HAP-1 (cell line): ENCODE results near the gene FARSA.
"Not testable (repeated sequence)": the region's sequence is repeated elsewhere in the genome, so short reads cannot be mapped to it uniquely, and the experiment has no call there.

Source experiments
- DNase-seq, 2 experiments: peaks; one replicate each; pipeline ENCODE4 v3.0.0-alpha.2; 2016 to 2020; ENCODE audit warnings: low spot score in 2 of 2
- H3K27me3 ChIP-seq: fragments of 250-450 bp; sonication (Bioruptor Pico); 2 replicates; pipeline ENCODE4 v1.5.1; 2020; ENCODE audit warnings: low read depth, mild to moderate bottlenecking, moderate library complexity
- H3K36me3 ChIP-seq: fragments of 250-450 bp; sonication (Bioruptor Pico); replicated peaks from 2 replicates; pipeline ENCODE4 v1.5.1; 2020; ENCODE audit warnings: mild to moderate bottlenecking
- H3K4me1 ChIP-seq: fragments of 250-450 bp; sonication (Bioruptor Pico); 2 replicates; pipeline ENCODE4 v1.5.1; 2020; ENCODE audit warnings: mild to moderate bottlenecking
- H3K4me3 ChIP-seq: fragments of 250-450 bp; sonication (Bioruptor Pico); 2 replicates; pipeline ENCODE4 v1.5.1; 2020; ENCODE audit warnings: mild to moderate bottlenecking, moderate library complexity
- H3K9me3 ChIP-seq: fragments of 250-450 bp; sonication (Bioruptor Pico); 2 replicates; pipeline ENCODE4 v1.5.1; 2020; ENCODE audit warnings: mild to moderate bottlenecking, moderate library complexity
- in situ Hi-C: fragments of 300-500 bp; cut with MboI; formaldehyde crosslinking; loops from 3 replicates; pipeline ENCODE4 v1.14.3; 2020; ENCODE audit warnings: low sequenced_read_pairs, inconsistent platforms, mixed read lengths

Gene FARSA

GRCh38 chr19:12965017-12965811, 31.7 kb upstream of the FARSA start:
- Histone ChIP-seq H3K9me3 (no peaks in the 10 kb centered on the region), H3K4me3 (peak overlapping the region; percentile 29), H3K4me1 (peaks cover 3% of the 10 kb centered on the region), H3K36me3 (no peaks in the 10 kb centered on the region), H3K27me3 (no peaks in the 10 kb centered on the region)
- peak; percentile 69 to 90 for DNase-seq
- in situ Hi-C loops = no loop called here

- in situ Hi-C loops = no loop called here
- H3K27me3 ChIP-seq = no peaks in the 10 kb centered on the region
- no peak overlapping the region for H3K4me3 ChIP-seq
- no peak for DNase-seq
- peaks cover 10% of the 10 kb centered on the region for H3K36me3 ChIP-seq
- 0 out of 2 replicates have a peak, but pooled peaks cover 4% of the 10 kb centered on the region for H3K4me1 ChIP-seq
- H3K9me3 ChIP-seq = no peaks in the 10 kb centered on the region
Observed at GRCh38 chr19:12959481-12959880, 26.0 kb upstream of the FARSA start.

GRCh38 chr19:12957389-12957952, 24.0 kb upstream of the FARSA start:
- H3K36me3 ChIP-seq = peaks cover 30% of the 10 kb centered on the region
- H3K4me3 ChIP-seq = peak overlapping the region; percentile 84
- H3K27me3 ChIP-seq, in situ Hi-C loops, H3K9me3 ChIP-seq, DNase-seq, H3K4me1 ChIP-seq: not testable (repeated sequence)

- in situ Hi-C loops = no loop called here
- DNase-seq = peak; percentile 81 to 90
- no peaks in the 10 kb centered on the region for H3K9me3 ChIP-seq
Observed at GRCh38 chr19:12956446-12957388, 23.2 kb upstream of the FARSA start, which contains the start of gene GADD45GIP1. TSS of gene GADD45GIP1 (minus strand) at chr19:12957223. CDS start at chr19:12957212, 11 bp downstream.

GRCh38 chr19:12955996-12956395, 22.5 kb upstream of the FARSA start:
- in situ Hi-C loops = no loop called here

More at GRCh38 chr19:12956446-12957388, 23.2 kb upstream of the FARSA start, which contains the start of gene GADD45GIP1:
- H3K36me3 ChIP-seq = peaks cover 37% of the 10 kb centered on the region
- 0 out of 2 replicates have a peak, but pooled peaks cover 4% of the 10 kb centered on the region for H3K4me1 ChIP-seq
- H3K27me3 ChIP-seq = no peaks in the 10 kb centered on the region
- peak within 1 kb of the TSS; percentile 84 for H3K4me3 ChIP-seq

GRCh38 chr19:12955575-12955974, 22.1 kb upstream of the FARSA start:
- DNase-seq, H3K27me3 ChIP-seq, in situ Hi-C loops, H3K4me1 ChIP-seq, H3K9me3 ChIP-seq: not testable (repeated sequence)
- H3K36me3 ChIP-seq = peaks cover 49% of the 10 kb centered on the region
- H3K4me3 ChIP-seq = peak overlapping the region; percentile 84

More at GRCh38 chr19:12955996-12956395, 22.5 kb upstream of the FARSA start:
- Histone ChIP-seq H3K27me3 (no peaks in the 10 kb centered on the region), H3K4me3 (peak overlapping the region; percentile 84), H3K36me3 (peaks cover 45% of the 10 kb centered on the region), H3K9me3 (no peaks in the 10 kb centered on the region), H3K4me1 (0 out of 2 replicates have a peak, but pooled peaks cover 4% of the 10 kb centered on the region)
- DNase-seq = no peak

GRCh38 chr19:12954612-12954962, 21.1 kb upstream of the FARSA start:
- H3K4me3 ChIP-seq = no peak overlapping the region

GRCh38 chr19:12953799-12954611, 20.5 kb upstream of the FARSA start:
- peaks cover 65% of the 10 kb centered on the region for H3K36me3 ChIP-seq
- in situ Hi-C loops = no loop called here
- no peaks in the 10 kb centered on the region for H3K27me3 ChIP-seq
- H3K4me3 ChIP-seq = no peak overlapping the region
- no peaks in the 10 kb centered on the region for H3K9me3 ChIP-seq
- H3K4me1 ChIP-seq = 0 out of 2 replicates have a peak, but pooled peaks cover 4% of the 10 kb centered on the region
- DNase-seq = no peak

More at GRCh38 chr19:12954612-12954962, 21.1 kb upstream of the FARSA start:
- no peaks in the 10 kb centered on the region for H3K27me3 ChIP-seq
- H3K9me3 ChIP-seq = no peaks in the 10 kb centered on the region
- no peak for DNase-seq
- in situ Hi-C loops = no loop called here
- peaks cover 59% of the 10 kb centered on the region for H3K36me3 ChIP-seq
- H3K4me1 ChIP-seq = 0 out of 2 replicates have a peak, but pooled peaks cover 4% of the 10 kb centered on the region

GRCh38 chr19:12953138-12953798, 19.8 kb upstream of the FARSA start:
- no peaks in the 10 kb centered on the region for H3K9me3 ChIP-seq
- peaks cover 72% of the 10 kb centered on the region for H3K36me3 ChIP-seq
- no peaks in the 10 kb centered on the region for H3K27me3 ChIP-seq
- DNase-seq = no peak
- H3K4me3 ChIP-seq = no peak overlapping the region
- H3K4me1 ChIP-seq = 0 out of 2 replicates have a peak, but pooled peaks cover 4% of the 10 kb centered on the region
- in situ Hi-C loops = no loop called here

GRCh38 chr19:12952488-12953137, 19.1 kb upstream of the FARSA start:
- no peaks in the 10 kb centered on the region for H3K9me3 ChIP-seq
- in situ Hi-C loops = no loop called here
- no peak overlapping the region for H3K4me3 ChIP-seq
- 0 out of 2 replicates have a peak, but pooled peaks cover 4% of the 10 kb centered on the region for H3K4me1 ChIP-seq
- H3K27me3 ChIP-seq = no peaks in the 10 kb centered on the region
- no peak for DNase-seq
- peaks cover 78% of the 10 kb centered on the region for H3K36me3 ChIP-seq

GRCh38 chr19:12952050-12952449, 18.5 kb upstream of the FARSA start:
- in situ Hi-C loops, H3K27me3 ChIP-seq, H3K4me3 ChIP-seq, DNase-seq, H3K4me1 ChIP-seq, H3K9me3 ChIP-seq: not testable (repeated sequence)
- H3K36me3 ChIP-seq = peaks cover 82% of the 10 kb centered on the region
